NOMO-1 (cell line): ENCODE measurements around the gene TET2.

ENCODE experiments used
- DNase-seq, 2 experiments: peaks; one replicate each; lab custom pipeline; 2025; ENCODE audit not compliant: unreplicated experiment in 2 of 2; lab: John Stamatoyannopoulos, UW

TET2 gene

DNA sequence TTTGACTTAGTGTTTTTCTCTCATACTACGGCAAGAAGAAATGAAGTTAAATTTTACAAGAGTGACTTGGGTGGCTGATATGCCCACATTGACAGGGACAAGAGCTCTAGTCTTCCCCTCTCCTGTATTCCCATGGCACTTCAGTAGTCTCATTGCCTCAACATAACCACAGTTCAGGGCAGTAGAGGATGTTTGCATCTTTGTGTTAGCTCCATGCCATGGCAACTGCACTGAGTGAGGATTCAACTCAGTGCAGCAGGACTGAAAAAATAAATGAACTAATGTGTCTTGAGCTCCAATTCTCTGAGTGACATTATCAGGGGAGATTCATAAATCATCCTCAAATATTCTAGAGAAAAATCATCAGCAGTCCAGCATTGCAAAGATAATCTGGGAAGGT, 78.8 kb downstream of the TET2 start:
- DNase-seq, result no peak

DNA sequence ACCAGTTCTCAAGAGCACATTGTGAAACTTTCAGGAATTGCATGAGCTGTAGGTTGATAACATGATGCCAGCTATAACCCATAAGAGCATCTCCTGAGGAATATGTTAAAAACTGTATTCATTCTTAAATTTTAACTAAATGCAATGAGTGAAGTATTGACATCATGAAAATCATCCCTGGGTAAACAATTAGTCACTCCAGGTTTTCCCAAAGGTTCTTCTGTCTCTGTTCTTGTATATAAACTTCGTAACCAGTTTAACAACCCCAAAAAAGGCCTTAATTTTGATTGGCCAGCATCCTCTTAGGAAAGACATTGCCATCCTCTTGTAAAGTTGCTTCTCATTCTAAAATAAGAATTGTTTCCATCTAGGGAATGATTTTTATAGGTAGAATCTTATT, 80.4 kb downstream of the TET2 start:
- no peak for DNase-seq

DNA sequence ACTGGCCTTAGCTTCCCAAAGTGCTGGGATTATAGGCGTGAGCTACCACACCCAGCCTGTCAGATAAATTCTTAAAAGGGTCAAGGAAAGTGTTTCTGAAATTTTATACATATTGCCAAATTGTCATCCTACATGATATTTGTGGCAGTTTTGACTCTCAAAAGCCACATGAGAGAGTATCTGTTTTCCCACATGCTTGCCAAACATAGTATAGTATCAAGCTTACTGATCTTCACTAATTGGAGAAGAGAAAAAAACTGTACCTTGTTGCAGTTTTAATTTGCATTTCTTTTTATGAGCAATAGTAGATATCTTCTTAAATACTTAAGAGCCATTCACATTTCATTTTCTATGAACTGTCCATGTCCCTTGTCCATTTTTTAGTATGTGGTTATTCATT, 83.6 kb downstream of the TET2 start:
- DNase-seq, result no peak

DNA sequence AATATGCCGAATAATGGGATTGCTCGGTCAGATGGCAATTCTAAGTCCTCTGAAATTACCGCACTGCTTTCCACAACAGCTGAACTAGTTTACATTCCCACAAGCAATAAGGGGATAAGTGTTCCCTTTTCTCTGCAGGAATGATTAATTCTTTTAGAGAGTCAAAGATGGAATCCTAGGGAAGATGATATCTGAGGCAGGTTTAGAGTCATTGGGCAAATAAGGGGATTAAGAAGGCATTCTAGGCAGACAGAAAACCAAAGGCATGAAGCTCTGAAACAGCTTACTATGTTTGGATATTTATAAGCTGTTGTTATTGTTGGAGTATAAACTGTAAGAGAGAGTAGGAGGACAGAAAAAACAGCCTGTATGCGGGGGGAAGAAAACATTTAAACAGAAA, 85.7 kb downstream of the TET2 start:
- no peak for DNase-seq

DNA sequence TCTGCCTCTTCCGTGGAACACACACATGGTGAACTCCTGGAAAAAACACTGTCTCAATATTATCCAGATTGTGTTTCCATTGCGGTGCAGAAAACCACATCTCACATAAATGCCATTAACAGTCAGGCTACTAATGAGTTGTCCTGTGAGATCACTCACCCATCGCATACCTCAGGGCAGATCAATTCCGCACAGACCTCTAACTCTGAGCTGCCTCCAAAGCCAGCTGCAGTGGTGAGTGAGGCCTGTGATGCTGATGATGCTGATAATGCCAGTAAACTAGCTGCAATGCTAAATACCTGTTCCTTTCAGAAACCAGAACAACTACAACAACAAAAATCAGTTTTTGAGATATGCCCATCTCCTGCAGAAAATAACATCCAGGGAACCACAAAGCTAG, 87.9 kb downstream of the TET2 start:
- DNase-seq, result no peak

DNA sequence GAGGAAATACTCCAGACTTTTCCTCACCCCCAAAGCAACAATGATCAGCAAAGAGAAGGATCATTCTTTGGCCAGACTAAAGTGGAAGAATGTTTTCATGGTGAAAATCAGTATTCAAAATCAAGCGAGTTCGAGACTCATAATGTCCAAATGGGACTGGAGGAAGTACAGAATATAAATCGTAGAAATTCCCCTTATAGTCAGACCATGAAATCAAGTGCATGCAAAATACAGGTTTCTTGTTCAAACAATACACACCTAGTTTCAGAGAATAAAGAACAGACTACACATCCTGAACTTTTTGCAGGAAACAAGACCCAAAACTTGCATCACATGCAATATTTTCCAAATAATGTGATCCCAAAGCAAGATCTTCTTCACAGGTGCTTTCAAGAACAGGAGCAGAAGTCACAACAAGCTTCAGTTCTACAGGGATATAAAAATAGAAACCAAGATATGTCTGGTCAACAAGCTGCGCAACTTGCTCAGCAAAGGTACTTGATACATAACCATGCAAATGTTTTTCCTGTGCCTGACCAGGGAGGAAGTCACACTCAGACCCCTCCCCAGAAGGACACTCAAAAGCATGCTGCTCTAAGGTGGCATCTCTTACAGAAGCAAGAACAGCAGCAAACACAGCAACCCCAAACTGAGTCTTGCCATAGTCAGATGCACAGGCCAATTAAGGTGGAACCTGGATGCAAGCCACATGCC, 89.7 kb downstream of the TET2 start:
- DNase-seq, result no peak

DNA sequence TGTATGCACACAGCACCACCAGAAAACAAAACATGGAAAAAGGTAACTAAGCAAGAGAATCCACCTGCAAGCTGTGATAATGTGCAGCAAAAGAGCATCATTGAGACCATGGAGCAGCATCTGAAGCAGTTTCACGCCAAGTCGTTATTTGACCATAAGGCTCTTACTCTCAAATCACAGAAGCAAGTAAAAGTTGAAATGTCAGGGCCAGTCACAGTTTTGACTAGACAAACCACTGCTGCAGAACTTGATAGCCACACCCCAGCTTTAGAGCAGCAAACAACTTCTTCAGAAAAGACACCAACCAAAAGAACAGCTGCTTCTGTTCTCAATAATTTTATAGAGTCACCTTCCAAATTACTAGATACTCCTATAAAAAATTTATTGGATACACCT, 90.2 kb downstream of the TET2 start:
- no peak for DNase-seq

DNA sequence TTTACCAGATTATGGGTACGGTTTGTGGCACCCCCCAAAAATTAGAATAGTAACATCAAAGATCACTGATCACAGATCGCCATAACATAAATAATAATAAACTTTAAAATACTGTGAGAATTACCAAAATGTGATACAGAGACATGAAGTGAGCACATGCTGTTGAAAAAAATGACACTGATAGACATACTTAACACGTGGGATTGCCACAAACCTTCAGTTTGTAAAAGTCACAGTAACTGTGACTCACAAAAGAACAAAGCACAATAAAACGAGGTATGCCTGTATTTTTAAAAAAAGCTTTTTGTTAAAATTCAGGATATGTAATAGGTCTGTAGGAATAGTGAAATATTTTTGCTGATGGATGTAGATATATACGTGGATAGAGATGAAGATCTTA, 93.4 kb downstream of the TET2 start:
- no peak for DNase-seq

DNA sequence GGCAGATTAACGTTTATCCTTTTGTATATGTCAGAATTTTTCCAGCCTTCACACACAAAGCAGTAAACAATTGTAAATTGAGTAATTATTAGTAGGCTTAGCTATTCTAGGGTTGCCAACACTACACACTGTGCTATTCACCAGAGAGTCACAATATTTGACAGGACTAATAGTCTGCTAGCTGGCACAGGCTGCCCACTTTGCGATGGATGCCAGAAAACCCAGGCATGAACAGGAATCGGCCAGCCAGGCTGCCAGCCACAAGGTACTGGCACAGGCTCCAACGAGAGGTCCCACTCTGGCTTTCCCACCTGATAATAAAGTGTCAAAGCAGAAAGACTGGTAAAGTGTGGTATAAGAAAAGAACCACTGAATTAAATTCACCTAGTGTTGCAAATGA, 94.8 kb downstream of the TET2 start:
- no peak for DNase-seq

DNA sequence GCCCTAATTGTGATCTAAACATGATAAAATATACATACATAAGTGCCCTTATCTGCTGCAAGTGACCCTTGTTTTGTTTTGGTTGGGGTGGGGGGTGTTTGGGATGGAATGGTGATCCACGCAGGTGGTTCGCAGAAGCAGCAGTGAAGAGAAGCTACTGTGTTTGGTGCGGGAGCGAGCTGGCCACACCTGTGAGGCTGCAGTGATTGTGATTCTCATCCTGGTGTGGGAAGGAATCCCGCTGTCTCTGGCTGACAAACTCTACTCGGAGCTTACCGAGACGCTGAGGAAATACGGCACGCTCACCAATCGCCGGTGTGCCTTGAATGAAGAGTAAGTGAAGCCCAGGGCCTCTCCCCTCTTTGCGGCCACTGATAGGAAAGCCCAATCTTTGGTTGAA, 96.8 kb downstream of the TET2 start:
- no peak for DNase-seq

DNA sequence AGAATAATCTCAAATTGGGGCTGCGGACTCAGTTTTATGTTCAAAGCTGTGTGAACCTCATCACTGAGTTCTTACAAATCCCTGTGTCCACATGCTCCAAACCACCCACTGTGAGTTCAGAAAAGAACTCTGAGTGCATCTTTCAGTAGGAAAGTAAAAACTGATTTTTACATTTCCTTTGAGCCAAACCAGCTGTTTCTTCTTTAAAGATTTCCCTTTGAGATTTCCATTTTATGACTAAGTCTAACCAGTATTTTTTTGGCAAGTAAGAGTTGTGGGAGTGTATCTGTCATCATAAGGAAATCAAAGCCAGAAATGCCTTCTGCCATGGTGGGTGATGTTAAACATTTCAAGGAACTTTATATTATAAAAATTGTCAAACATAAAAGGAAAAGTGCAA, 100.0 kb downstream of the TET2 start:
- DNase-seq, result no peak

DNA sequence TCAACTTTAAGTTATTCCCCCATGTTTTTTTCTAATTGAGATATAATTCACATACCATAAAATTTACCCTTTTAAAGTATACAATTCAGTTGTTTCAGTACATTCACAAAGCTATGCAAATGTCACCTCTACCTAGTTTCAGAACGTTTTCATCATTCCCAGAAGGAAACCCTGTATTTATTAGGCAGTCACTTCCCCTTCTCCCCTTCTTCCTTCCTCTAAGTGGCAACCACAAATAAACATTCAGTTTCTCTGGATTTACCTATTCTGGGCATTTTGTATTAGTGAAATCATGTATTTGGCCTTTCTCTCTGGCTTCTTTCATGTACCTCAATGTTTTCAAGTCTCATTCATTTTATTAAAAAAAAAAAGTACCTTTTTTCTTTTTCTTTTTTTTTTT, 101.9 kb downstream of the TET2 start:
- DNase-seq, result no peak

DNA sequence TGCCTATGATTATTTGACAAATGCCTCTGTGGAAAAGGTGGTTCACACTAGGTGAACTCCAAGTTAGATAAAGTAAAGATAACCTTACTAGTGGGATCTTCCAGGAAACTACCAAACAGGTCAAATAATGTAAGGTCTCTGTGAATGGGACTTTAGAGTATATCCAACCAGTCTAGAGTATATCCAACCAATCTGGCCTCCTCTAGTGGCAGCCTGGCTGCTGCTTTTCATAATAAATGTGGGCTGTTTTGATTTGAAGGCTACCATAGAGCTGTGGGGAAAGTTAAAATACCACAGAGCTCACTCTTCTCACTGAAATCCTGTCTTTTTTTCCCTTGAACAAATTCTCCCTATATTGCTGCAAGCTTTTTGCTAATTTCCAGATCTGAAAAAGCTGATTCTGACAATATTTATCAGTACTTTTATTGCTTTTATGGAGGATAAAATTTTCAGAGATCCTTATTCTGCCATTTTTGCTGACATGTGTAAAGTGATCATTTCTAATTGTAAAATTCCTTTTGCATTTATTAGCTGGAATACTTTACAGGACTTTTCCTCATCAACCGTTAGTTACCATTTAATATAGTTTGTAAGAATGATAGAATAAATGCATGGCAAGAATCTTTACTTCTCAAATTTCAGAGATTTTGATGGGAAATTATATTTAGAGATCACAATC, 111.3 kb downstream of the TET2 start:
- no peak for DNase-seq

DNA sequence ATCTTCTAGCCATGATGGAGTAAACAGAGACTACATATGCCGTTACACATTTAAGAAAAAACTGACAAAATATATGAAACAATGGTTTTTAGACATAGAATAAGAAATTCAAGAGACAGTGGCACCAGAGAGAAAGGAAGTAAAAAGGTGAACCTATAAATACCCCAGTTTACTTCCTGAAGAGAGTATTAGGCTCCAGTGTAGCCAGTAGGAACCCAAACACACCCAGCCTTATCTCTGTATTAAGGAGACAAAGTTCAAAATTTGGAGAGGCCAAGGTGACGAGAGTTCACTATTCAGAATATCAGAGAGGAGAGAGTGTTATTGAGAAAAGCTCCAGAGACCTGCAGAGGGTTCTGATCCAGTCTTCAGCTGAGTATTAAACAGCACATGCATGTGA, 119.0 kb downstream of the TET2 start:
- DNase-seq, result no peak

DNA sequence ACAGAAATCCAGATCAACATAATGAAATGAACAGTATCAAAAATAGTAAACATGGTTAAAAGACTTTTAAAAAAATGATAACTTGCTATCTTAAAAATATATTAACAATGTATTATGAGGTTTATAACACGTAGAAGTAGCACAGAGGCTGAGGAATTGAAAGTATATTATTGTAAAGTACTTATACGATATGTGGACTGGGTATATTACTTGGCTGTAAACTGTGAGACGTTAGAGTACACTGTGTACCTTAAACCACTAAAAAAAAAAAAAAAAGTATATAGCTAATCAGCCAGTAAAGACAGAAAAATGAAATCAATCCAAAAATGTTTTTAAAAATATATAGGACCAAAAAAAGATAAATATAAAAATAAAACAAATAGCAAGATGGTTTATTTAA, 120.6 kb downstream of the TET2 start:
- DNase-seq, result no peak

DNA sequence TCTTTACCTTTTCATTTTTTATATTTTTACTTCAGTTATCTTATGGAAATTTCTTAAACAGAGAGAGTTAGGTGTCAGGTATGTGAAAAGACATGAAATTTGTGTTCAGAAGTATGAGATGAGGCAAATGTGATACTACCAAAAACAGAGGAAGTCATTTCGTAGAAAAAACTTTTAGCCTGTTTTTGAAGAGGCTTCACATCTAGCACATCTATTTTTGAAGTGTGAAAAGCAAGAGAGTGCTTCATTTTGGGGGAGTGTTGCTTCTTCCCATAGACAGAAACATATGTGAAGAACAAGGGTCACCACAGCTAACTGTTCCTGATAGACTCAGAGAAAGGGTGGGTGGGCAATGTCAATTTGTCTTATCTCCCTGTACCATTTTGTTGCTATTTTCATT, 125.3 kb downstream of the TET2 start:
- DNase-seq, result no peak

DNA sequence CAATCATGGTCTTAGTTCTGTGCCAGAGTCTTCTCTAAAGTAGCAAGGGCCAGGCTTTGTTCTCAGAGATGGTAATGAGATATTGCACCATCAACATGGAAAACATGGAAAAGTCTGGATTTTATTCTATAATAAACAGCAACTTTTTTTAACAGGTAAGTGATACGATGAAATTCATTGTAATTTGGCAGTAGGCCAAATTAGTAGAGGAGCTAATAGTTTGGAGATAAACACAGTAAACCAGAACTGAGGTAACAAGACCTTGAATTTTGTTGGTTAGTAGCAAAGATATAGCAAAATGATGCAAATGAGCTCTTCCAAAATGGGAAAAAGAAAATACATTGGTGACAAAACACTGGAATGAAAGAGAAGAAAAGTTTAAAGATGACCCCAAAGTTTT, 126.6 kb downstream of the TET2 start:
- DNase-seq, result no peak

DNA sequence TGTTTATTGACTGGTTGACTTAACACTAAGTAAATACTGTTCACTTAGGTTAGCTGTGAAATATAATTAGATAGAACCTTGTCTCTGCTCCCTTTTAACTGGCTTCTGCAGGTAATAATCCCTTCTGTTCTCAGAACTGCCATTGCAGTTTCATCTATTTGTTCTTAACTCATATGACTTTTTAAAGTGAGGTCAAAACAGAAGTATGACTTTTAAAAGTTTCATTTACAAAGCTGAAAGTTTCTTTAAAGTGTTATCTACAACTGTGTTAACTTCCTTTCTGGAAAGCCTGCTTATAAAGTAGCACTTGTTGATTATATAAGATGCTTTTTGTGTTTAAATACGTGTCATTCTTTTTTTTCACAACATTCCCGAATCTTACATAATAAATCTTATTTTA, 127.4 kb downstream of the TET2 start:
- no peak for DNase-seq

DNA sequence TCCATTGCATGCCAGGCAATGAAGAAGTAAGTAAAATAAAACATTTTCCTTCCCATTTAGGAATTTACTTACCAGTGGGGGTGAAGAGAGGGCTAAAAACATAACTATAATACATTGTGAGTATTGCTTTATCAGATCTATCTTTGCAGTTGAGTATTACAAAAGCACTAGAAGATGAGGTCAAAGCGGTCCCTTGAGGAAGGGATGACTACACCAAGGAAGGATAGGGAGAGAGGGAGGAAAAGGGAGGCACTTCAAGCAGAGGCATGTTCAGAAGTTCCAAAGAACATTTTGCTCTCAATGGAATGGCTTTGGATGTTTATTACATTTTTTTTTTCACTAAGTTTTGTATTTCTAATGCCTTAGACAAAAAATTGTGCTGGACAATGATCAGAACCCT, 127.8 kb downstream of the TET2 start:
- no peak for DNase-seq

DNA sequence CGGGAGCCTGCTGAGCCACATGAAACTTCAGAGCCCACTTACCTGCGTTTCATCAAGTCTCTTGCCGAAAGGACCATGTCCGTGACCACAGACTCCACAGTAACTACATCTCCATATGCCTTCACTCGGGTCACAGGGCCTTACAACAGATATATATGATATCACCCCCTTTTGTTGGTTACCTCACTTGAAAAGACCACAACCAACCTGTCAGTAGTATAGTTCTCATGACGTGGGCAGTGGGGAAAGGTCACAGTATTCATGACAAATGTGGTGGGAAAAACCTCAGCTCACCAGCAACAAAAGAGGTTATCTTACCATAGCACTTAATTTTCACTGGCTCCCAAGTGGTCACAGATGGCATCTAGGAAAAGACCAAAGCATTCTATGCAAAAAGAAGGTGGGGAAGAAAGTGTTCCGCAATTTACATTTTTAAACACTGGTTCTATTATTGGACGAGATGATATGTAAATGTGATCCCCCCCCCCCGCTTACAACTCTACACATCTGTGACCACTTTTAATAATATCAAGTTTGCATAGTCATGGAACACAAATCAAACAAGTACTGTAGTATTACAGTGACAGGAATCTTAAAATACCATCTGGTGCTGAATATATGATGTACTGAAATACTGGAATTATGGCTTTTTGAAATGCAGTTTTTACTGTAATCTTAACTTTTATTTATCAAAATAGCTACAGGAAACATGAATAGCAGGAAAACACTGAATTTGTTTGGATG, 129.9 kb downstream of the TET2 start:
- no peak for DNase-seq

DNA sequence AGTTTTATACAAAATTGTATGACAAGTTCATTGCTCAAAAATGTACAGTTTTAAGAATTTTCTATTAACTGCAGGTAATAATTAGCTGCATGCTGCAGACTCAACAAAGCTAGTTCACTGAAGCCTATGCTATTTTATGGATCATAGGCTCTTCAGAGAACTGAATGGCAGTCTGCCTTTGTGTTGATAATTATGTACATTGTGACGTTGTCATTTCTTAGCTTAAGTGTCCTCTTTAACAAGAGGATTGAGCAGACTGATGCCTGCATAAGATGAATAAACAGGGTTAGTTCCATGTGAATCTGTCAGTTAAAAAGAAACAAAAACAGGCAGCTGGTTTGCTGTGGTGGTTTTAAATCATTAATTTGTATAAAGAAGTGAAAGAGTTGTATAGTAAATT, 131.0 kb downstream of the TET2 start:
- DNase-seq, result no peak

DNA sequence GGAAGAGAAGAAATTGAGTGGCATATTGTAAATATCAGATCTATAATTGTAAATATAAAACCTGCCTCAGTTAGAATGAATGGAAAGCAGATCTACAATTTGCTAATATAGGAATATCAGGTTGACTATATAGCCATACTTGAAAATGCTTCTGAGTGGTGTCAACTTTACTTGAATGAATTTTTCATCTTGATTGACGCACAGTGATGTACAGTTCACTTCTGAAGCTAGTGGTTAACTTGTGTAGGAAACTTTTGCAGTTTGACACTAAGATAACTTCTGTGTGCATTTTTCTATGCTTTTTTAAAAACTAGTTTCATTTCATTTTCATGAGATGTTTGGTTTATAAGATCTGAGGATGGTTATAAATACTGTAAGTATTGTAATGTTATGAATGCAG, 132.6 kb downstream of the TET2 start:
- no peak for DNase-seq
